ENCODE results near the gene RNF44. TPM values are rescaled to one million over a fixed set of nuclear protein-coding genes. Genes with fewer than 3 reads are reported as not detected.

Gene RNF44
- total and polyA plus RNA-seq, 2 of the 13 experiments (the other 11 are each of a cell fraction or from before 2014, with no cell fraction given): 9.2 to 16.8 TPM

DNA sequence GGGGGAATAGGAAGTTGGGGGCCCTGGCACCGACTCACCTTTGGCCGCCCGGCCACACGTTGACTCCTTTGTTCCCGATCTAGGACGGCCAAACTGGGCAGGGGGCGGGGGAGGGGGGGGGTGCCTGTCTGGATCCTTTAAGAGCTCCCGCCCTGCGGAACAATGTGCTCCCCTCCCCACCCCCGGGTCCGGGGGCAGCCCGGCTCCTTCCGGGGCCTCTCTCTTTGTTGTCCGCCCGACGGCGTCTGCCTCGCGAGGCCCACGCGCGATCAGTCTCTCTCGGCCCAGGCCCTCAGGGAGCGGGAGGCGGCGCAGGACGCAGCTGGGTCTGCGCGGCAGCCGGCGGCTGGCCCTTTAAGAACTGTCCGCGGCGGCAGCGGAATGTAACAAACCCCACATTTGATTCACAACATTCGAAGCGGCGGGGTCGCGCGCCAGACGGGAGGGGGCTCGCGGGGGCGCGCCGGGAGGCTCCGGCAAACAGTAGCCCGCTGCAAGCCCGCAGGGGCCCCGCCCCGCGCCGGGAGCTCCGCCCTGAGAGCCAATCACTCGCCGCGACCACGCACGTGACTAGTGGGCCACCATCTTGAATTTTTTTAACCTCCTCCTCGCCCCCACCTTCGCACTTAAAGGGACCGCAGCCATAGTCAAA lies at the start of gene RNF44 (continued):
- TF ChIP-seq YEATS2 (CRISPR knock-in tag; IDR thresholded peaks at IDR 0.05; ENCODE audit: borderline replicate concordance) (no peak), HCFC1 (IDR thresholded peaks at IDR 0.05; ENCODE audit: low read depth, low read length) (no peak), PHF5A (CRISPR knock-in tag; IDR thresholded peaks at IDR 0.05; ENCODE audit: low read depth, unreplicated experiment) (no peak), ZNF34 (CRISPR knock-in tag; IDR thresholded peaks at IDR 0.05; ENCODE audit: borderline replicate concordance) (no peak), ZNF205 (CRISPR knock-in tag; IDR thresholded peaks at IDR 0.05) (0 out of 2 replicates have a peak, but pooled peaks have one; percentile 30), ZNF468 (CRISPR knock-in tag; IDR thresholded peaks at IDR 0.05) (no peak)
- TF ChIP-seq, protein P1, sequence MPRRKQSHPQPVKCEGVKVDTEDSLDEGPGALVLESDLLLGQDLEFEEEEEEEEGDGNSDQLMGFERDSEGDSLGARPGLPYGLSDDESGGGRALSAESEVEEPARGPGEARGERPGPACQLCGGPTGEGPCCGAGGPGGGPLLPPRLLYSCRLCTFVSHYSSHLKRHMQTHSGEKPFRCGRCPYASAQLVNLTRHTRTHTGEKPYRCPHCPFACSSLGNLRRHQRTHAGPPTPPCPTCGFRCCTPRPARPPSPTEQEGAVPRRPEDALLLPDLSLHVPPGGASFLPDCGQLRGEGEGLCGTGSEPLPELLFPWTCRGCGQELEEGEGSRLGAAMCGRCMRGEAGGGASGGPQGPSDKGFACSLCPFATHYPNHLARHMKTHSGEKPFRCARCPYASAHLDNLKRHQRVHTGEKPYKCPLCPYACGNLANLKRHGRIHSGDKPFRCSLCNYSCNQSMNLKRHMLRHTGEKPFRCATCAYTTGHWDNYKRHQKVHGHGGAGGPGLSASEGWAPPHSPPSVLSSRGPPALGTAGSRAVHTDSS (CRISPR knock-in tag; conservative IDR thresholded peaks at IDR 0.05): no peak
- TF ChIP-seq, protein P2, sequence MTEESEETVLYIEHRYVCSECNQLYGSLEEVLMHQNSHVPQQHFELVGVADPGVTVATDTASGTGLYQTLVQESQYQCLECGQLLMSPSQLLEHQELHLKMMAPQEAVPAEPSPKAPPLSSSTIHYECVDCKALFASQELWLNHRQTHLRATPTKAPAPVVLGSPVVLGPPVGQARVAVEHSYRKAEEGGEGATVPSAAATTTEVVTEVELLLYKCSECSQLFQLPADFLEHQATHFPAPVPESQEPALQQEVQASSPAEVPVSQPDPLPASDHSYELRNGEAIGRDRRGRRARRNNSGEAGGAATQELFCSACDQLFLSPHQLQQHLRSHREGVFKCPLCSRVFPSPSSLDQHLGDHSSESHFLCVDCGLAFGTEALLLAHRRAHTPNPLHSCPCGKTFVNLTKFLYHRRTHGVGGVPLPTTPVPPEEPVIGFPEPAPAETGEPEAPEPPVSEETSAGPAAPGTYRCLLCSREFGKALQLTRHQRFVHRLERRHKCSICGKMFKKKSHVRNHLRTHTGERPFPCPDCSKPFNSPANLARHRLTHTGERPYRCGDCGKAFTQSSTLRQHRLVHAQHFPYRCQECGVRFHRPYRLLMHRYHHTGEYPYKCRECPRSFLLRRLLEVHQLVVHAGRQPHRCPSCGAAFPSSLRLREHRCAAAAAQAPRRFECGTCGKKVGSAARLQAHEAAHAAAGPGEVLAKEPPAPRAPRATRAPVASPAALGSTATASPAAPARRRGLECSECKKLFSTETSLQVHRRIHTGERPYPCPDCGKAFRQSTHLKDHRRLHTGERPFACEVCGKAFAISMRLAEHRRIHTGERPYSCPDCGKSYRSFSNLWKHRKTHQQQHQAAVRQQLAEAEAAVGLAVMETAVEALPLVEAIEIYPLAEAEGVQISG (CRISPR knock-in tag; IDR thresholded peaks at IDR 0.05): peak; percentile 41; the same call in 1 of the 2 replicates
- TF ChIP-seq, protein P3, sequence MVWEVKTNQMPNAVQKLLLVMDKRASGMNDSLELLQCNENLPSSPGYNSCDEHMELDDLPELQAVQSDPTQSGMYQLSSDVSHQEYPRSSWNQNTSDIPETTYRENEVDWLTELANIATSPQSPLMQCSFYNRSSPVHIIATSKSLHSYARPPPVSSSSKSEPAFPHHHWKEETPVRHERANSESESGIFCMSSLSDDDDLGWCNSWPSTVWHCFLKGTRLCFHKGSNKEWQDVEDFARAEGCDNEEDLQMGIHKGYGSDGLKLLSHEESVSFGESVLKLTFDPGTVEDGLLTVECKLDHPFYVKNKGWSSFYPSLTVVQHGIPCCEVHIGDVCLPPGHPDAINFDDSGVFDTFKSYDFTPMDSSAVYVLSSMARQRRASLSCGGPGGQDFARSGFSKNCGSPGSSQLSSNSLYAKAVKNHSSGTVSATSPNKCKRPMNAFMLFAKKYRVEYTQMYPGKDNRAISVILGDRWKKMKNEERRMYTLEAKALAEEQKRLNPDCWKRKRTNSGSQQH (CRISPR knock-in tag; IDR thresholded peaks at IDR 0.05; ENCODE audit: low read depth): no peak
- TF ChIP-seq, protein P4, sequence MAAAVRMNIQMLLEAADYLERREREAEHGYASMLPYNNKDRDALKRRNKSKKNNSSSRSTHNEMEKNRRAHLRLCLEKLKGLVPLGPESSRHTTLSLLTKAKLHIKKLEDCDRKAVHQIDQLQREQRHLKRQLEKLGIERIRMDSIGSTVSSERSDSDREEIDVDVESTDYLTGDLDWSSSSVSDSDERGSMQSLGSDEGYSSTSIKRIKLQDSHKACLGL (CRISPR knock-in tag; IDR thresholded peaks at IDR 0.05): no peak
- TF ChIP-seq, protein P5, sequence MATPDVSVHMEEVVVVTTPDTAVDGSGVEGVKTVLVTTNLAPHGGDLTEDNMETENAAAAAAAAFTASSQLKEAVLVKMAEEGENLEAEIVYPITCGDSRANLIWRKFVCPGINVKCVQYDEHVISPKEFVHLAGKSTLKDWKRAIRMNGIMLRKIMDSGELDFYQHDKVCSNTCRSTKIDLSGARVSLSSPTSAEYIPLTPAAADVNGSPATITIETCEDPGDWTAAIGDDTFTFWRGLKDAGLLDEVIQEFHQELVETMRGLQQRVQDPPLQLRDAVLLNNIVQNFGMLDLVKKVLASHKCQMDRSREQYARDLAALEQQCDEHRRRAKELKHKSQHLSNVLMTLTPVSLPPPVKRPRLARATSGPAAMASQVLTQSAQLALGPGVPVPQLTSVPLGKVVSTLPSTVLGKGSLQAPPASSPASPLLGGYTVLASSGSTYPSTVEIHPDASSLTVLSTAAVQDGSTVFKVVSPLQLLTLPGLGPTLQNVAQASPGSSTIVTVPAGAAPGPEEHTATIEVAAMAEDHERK (CRISPR knock-in tag; IDR thresholded peaks at IDR 0.05; ENCODE audit: low read depth): no peak
- TF ChIP-seq, protein P6, sequence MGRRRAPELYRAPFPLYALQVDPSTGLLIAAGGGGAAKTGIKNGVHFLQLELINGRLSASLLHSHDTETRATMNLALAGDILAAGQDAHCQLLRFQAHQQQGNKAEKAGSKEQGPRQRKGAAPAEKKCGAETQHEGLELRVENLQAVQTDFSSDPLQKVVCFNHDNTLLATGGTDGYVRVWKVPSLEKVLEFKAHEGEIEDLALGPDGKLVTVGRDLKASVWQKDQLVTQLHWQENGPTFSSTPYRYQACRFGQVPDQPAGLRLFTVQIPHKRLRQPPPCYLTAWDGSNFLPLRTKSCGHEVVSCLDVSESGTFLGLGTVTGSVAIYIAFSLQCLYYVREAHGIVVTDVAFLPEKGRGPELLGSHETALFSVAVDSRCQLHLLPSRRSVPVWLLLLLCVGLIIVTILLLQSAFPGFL (CRISPR knock-in tag; IDR thresholded peaks at IDR 0.05): no peak
- TF ChIP-seq, protein P7, sequence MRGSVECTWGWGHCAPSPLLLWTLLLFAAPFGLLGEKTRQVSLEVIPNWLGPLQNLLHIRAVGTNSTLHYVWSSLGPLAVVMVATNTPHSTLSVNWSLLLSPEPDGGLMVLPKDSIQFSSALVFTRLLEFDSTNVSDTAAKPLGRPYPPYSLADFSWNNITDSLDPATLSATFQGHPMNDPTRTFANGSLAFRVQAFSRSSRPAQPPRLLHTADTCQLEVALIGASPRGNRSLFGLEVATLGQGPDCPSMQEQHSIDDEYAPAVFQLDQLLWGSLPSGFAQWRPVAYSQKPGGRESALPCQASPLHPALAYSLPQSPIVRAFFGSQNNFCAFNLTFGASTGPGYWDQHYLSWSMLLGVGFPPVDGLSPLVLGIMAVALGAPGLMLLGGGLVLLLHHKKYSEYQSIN (CRISPR knock-in tag; IDR thresholded peaks at IDR 0.05; ENCODE audit: borderline replicate concordance): no peak
- TF ChIP-seq, protein P8, sequence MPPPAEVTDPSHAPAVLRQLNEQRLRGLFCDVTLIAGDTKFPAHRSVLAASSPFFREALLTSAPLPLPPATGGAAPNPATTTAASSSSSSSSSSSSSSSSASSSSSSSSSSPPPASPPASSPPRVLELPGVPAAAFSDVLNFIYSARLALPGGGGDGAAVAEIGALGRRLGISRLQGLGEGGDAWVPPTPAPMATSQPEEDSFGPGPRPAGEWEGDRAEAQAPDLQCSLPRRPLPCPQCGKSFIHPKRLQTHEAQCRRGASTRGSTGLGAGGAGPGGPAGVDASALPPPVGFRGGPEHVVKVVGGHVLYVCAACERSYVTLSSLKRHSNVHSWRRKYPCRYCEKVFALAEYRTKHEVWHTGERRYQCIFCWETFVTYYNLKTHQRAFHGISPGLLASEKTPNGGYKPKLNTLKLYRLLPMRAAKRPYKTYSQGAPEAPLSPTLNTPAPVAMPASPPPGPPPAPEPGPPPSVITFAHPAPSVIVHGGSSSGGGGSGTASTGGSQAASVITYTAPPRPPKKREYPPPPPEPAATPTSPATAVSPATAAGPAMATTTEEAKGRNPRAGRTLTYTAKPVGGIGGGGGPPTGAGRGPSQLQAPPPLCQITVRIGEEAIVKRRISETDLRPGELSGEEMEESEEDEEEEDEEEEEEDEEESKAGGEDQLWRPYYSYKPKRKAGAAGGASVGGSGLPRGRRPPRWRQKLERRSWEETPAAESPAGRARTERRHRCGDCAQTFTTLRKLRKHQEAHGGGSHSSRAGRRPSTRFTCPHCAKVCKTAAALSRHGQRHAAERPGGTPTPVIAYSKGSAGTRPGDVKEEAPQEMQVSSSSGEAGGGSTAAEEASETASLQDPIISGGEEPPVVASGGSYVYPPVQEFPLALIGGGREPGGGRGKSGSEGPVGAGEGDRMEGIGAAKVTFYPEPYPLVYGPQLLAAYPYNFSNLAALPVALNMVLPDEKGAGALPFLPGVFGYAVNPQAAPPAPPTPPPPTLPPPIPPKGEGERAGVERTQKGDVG (CRISPR knock-in tag; IDR thresholded peaks at IDR 0.05; ENCODE audit: borderline replicate concordance): no peak

Measured in HepG2 (cell line).